GM12873 (cell line): ENCODE data around the gene PNPT1.

Experiments used
- CTCF ChIP-seq: IDR thresholded peaks from 2 replicates; pipeline ENCODE4 v1.5.1; 2012; ENCODE audit warnings: low read depth, mild to moderate bottlenecking, moderate library complexity, low read length, control low read depth; ENCODE audit not compliant: insufficient read depth; ENCODE audit errors: missing control alignments

PNPT1 gene

GRCh38 chr2:55720417-55720816, 26.8 kb upstream of the PNPT1 start:
- TF ChIP-seq CTCF: no peak

- no peak for TF ChIP-seq CTCF
Measured at GRCh38 chr2:55719852-55720251, 26.2 kb upstream of the PNPT1 start.

- peak; percentile 77 for TF ChIP-seq CTCF
Measured at GRCh38 chr2:55718165-55719008, 24.7 kb upstream of the PNPT1 start.

- TF ChIP-seq CTCF: no peak
Measured at GRCh38 chr2:55715626-55716025, 22.0 kb upstream of the PNPT1 start.

GRCh38 chr2:55712477-55713060, 18.9 kb upstream of the PNPT1 start:
- TF ChIP-seq CTCF: no peak

- TF ChIP-seq CTCF: no peak
Measured at GRCh38 chr2:55710025-55710424, 16.4 kb upstream of the PNPT1 start.

- TF ChIP-seq CTCF: no peak
Measured at GRCh38 chr2:55707751-55708150, 14.1 kb upstream of the PNPT1 start.
